Measurements from ENCODE around the gene ASCL4.

Gene ASCL4

DNA sequence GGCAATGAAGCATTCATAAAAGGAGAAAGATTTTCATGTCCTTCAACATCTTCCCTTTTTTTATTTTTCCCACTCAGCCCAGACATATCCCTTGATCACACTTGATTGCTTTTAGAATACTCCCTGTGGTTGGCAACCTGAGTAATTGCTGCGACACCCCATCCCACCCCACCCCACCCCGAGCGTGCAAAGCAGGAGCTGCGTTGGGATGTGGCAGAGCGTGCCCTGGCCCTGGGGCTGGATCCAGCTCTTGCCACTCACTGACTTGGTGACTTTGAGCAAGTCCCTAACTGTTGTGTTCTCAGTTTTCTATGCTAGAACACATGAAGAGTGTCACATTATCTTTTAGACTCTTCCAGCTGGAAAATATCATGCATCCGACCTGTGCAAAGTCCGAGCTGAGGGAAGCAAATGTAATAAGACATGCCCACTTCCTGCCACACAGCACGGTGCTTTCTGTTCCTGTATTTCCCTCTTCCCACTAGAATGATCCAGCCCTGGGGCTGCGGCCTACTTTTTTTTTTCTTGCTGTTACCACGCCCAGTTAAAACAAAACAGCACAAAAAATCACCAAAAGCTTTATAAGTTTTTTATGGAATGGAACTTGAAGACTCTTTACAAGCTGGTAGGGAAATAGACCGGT lies 4.0 kb downstream of the ASCL4 start:
- in situ Hi-C loops (cut with HindIII; ENCODE audit: low sequenced_read_pairs): no loop called here

GRCh38 chr12:107779077-107779831 lies 4.8 kb downstream of the ASCL4 start:
- in situ Hi-C loops (cut with HindIII; ENCODE audit: low sequenced_read_pairs): no loop called here

- in situ Hi-C loops (cut with HindIII; ENCODE audit: low sequenced_read_pairs): no loop called here
These were observed 5.8 kb downstream of the ASCL4 start for GRCh38 chr12:107780298-107780697.

DNA sequence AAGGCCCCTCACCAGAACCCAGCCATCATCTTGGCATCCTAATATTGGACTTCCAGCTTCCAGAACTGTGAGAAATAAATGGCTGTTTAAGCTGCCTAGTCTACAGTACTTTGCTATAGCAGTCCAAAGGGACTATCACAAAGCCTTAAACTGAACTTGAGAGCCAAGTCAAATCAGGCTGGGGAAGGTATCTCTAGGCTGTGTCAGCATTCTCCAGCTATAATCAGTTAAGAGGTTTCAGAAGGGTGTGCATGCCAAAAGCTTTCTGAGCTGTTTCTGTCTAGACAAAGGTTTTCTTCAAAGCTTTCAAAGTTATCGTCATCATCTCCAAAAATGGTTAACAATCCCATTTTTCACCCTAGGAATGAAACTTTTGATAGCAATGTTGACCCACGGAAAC lies 7.6 kb downstream of the ASCL4 start:
- in situ Hi-C loops (cut with HindIII; ENCODE audit: low sequenced_read_pairs): no loop called here

GRCh38 chr12:107783406-107784376 lies 9.2 kb downstream of the ASCL4 start:
- in situ Hi-C loops (cut with HindIII; ENCODE audit: low sequenced_read_pairs): no loop called here

GRCh38 chr12:107788281-107788680 lies 13.8 kb downstream of the ASCL4 start:
- in situ Hi-C loops (cut with HindIII; ENCODE audit: low sequenced_read_pairs): no loop called here

GRCh38 chr12:107788690-107789458 lies 14.4 kb downstream of the ASCL4 start:
- in situ Hi-C loops (cut with HindIII; ENCODE audit: low sequenced_read_pairs): no loop called here

- in situ Hi-C loops (cut with HindIII; ENCODE audit: low sequenced_read_pairs): no loop called here
These were observed 17.1 kb downstream of the ASCL4 start for GRCh38 chr12:107791465-107792089.

DNA sequence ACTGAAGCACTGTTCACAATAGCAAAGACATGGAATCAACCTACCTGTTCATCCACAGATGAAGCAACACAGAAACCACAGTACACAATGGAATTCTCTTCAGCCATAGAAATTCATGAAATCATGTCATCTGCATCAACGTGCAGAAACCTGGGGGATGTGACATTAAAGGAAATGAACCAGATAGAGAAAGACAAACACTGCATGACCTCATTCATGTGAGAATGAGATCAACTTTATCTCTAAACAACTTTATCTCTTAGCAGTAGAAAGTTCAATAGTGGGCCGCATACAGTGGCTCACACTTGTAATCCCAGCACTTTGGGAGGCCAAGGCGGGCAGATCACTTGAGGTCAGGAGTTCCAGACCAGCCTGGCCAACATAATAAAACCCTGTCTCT lies 19.9 kb downstream of the ASCL4 start:
- in situ Hi-C loops (cut with HindIII; ENCODE audit: low sequenced_read_pairs): no loop called here

GRCh38 chr12:107798580-107798979 lies 24.1 kb downstream of the ASCL4 start:
- in situ Hi-C loops (cut with HindIII; ENCODE audit: low sequenced_read_pairs): no loop called here

DNA sequence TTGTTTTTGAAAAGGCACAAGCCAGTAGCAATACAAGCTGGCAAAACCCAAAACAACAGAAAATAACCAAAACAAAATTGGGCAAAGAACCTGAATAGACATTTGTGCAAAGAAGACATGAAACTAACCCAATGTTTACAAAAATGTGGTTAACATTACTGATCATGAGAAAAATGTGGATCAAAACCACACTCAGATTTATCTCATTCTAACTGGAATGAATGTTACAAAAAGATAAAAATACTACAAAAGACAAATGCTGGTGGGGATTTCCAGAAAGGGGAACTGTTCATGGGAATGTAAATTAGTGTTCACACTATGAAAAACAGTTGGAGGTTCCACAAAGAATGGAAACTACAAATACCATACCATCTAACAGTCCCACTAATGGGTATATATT lies 26.6 kb downstream of the ASCL4 start:
- in situ Hi-C loops (cut with HindIII; ENCODE audit: low sequenced_read_pairs): no loop called here

DNA sequence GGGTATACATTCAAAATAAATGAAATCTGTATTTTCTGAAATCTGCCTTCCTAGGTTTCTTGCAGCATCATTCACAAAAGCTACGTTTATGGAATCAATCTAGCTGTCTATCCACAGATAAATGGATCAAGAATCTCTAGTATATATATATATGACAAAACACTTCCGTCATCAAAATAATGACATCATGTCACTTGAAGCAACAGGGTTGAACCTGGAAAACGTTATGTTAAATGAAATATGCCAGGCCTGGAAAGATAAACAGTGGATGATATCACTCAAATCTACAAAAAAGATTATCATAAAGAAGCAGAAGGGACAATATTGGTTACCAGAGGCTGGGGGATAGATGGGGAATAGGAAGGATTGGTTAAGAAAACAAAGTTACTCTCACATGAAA lies 28.6 kb downstream of the ASCL4 start:
- in situ Hi-C loops (cut with HindIII; ENCODE audit: low sequenced_read_pairs): no loop called here

DNA sequence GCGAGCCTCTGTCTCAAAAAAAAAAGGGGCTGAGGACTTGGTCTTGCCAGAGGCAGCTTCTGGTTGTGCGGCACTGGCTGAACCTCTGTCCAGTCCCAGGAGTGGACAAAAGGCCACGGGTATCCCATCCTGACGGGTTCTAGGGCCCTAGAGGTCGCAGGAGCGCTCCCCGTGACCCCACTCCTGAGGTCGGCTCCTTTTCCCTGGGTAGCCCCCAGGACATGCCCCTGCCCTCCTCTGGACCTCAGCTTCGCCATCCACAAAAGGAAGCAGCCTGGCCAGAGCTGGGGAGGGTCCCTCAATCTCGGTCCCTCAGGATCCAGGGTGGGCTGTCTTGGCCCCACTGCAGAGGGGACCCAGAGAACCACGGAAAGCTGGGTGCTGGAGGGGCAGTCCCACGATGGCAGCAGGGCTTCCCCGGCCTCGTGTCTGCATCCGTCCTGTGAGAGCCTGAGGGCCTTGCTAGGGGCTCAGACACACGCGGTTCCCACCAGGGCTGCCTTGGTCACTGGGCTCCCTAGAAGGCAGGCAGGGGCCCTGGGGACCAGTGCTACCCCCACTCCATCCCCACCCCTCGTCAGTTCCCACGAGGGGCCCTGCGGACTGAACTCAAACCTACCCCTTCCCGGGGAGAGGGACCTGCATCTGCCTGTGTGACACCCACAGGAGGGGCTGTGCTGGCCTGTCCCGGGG lies 31.1 kb downstream of the ASCL4 start:
- in situ Hi-C loops (cut with HindIII; ENCODE audit: low sequenced_read_pairs): no loop called here

DNA sequence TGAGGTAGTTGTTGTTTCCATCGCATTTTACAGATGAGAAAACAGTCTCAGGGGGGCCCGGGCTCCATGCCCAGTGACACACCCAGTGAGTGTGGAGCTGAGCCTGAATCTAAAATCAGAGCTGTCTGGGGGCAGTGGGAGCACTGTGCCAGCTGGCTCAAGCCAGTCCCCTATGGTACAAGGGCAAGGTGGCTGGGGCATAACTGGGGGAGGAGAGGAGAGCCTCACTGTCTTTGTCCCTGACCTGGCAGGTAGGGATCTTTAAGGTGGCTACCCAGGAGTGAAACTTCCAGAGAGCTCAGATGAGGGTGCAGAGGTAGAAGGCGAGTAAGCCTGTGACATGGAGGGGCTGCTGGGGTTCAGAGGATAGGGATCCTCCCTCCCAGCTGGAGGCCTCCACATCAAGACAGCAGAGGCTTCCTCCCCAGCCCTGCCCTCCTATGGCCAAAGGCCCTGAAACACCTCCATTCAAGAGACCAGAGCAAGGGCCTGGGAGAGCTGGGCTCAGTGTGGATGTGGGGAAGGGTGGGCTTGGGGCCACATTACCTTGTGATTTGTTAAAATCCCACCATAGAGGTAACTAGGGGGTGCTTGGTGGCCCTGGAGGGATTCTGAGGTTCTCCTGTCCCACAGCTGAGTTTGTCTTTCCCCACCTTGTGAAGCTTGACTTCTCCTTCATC lies 33.1 kb downstream of the ASCL4 start:
- in situ Hi-C loops (cut with HindIII; ENCODE audit: low sequenced_read_pairs): no loop called here

- in situ Hi-C loops (cut with HindIII; ENCODE audit: low sequenced_read_pairs): no loop called here
These were observed 42.7 kb downstream of the ASCL4 start for GRCh38 chr12:107817250-107817649.

DNA sequence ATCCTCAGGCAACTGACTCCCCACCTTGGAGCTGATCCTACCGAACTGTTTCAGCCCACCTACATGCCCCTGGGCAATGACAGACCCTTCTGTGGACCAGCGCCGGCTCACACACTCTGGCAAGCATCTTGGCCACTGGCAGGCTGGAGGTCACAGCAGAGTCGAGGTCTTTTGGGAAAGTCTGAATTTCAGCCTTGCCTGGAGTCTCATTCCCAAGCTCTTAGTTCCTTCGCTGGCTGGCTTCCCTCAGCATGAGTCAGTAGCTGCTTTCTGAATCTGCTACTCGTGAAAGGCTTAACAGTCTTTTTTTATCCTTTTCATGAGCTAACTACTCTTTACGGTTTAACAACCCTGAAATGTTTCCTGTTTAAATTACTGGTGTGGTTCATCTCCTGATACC lies 44.5 kb downstream of the ASCL4 start:
- in situ Hi-C loops (cut with HindIII; ENCODE audit: low sequenced_read_pairs): no loop called here

- in situ Hi-C loops (cut with HindIII; ENCODE audit: low sequenced_read_pairs): no loop called here
These were observed 47.9 kb downstream of the ASCL4 start for GRCh38 chr12:107822356-107822755.
